HCT116 (cell line): ENCODE measurements around the gene PSORS1C1. TPM values are rescaled to one million over a fixed set of nuclear protein-coding genes. Genes with fewer than 3 reads are reported as not detected.

Experiments used
- ATAC-seq: fragments of 200-7000 bp; cut with Tn5 transposase; 2 replicates; pipeline ENCODE4 v1.9.1; 2020; ENCODE audit warnings: mild to moderate bottlenecking, moderate library complexity
- BruUV-seq: library from RNA; stranded (reverse); fragments of 400-500 nt; replicated peaks from 2 replicates; lab custom pipeline; 2021; lab: Mats Ljungman, UMichigan
- CTCF ChIA-PET: fragments of 300-600 bp; sonication (Branson Sonifier 250); formaldehyde crosslinking; loops from one replicate; lab custom pipeline; 2021; ENCODE audit warnings: antibody characterized with exemption; lab: Charles Lee
- POLR2A ChIA-PET: fragments of 300-600, 350-600 bp; sonication (Branson Sonifier 250); formaldehyde crosslinking; loops from one replicate; lab custom pipeline; 2021; ENCODE audit warnings: antibody characterized with exemption; lab: Charles Lee
- RAD21 ChIA-PET, 2 experiments: fragments of 300-600 bp; sonication (Branson Sonifier 250); formaldehyde crosslinking; loops; one replicate each; lab custom pipeline; 2023; ENCODE audit warnings: low total read pairs in 2 of 2; ENCODE audit not compliant: uncharacterized antibody in 2 of 2, unreplicated experiment in 2 of 2, low non-redundant PET in 1 of 2; lab: Charles Lee
- DNase-seq: peaks from one replicate; pipeline ENCODE4 v3.0.0-alpha.2; 2010; ENCODE audit warnings: low read depth, low spot score
- H2AFZ ChIP-seq: fragments of 200-600 bp; shearing (Covaris generic), sonication (generic); 2 replicates; pipeline ENCODE4 v1.6.1; 2017; ENCODE audit warnings: low read depth, mixed run types, mixed read lengths, antibody characterized with exemption, low read length; ENCODE audit not compliant: poor library complexity, severe bottlenecking
- H3K27ac ChIP-seq: 2 replicates; pipeline ENCODE4 v1.5.1; 2012; ENCODE audit warnings: low read depth, low read length
- H3K27me3 ChIP-seq: fragments of 200-600 bp; sonication (generic); 2 replicates; pipeline ENCODE4 v1.6.1; 2016; ENCODE audit warnings: mixed run types, low read length, mixed read lengths; ENCODE audit not compliant: insufficient read depth
- H3K36me3 ChIP-seq, 2 experiments: fragments of 200-500 bp in 1 of 2; fragments of 200-600 bp in 1 of 2; sonication (Bioruptor generic) in 1 of 2; sonication (generic) in 1 of 2; 2 replicates each; pipeline versions ENCODE4 v1.5.1 to v1.6.1; 2014 to 2016; ENCODE audit warnings: low read length in 2 of 2, inconsistent platforms in 1 of 2, mixed read lengths in 1 of 2, mixed run types in 1 of 2; ENCODE audit not compliant: insufficient read depth in 2 of 2, control insufficient read depth in 1 of 2
- H3K4me1 ChIP-seq, 2 experiments: fragments of 200-600 bp in 1 of 2; sonication (generic) in 1 of 2; 2 replicates each; pipeline versions ENCODE4 v1.5.1 to v1.6.1; 2012 to 2017; ENCODE audit warnings: low read length in 2 of 2, inconsistent platforms in 1 of 2, mild to moderate bottlenecking in 1 of 2, mixed read lengths in 1 of 2, mixed run types in 1 of 2, moderate library complexity in 1 of 2; ENCODE audit not compliant: insufficient read depth in 2 of 2, control insufficient read depth in 1 of 2
- H3K4me2 ChIP-seq: fragments of 200-600 bp; sonication (generic); 2 replicates; pipeline ENCODE4 v1.6.1; 2017; ENCODE audit warnings: mixed run types, low read length, mixed read lengths
- H3K4me3 ChIP-seq, 2 experiments: fragments of 200-600 bp in 1 of 2; sonication (generic) in 1 of 2; replicated peaks in 1 of 2; 2 replicates each; pipeline ENCODE4 v1.5.1; 2011 to 2016; ENCODE audit warnings: low read length in 2 of 2, control low read depth in 1 of 2, low read depth in 1 of 2, mild to moderate bottlenecking in 1 of 2, mixed read lengths in 1 of 2, mixed run types in 1 of 2
- H3K79me2 ChIP-seq: fragments of 200-600 bp; sonication (generic); 2 replicates; pipeline ENCODE4 v1.6.1; 2017; ENCODE audit warnings: mild to moderate bottlenecking, mixed run types, low read length, moderate library complexity, mixed read lengths; ENCODE audit not compliant: insufficient read depth
- H3K9ac ChIP-seq: fragments of 200-600 bp; sonication (generic); 2 replicates; pipeline ENCODE4 v1.6.1; 2016; ENCODE audit warnings: low read length, mixed read lengths
- H3K9me2 ChIP-seq: fragments of 200-600 bp; sonication (generic), shearing (Covaris generic); 2 replicates; pipeline ENCODE4 v1.6.1; 2017; ENCODE audit warnings: mixed run types, mild to moderate bottlenecking, moderate library complexity; ENCODE audit not compliant: insufficient read depth
- H3K9me3 ChIP-seq, 2 experiments: fragments of 200-500 bp in 1 of 2; fragments of 200-600 bp in 1 of 2; sonication (Bioruptor generic) in 1 of 2; sonication (generic) in 1 of 2; 2 replicates each; pipeline ENCODE4 v1.6.1; 2014 to 2017; ENCODE audit warnings: low read length in 2 of 2, mixed read lengths in 2 of 2, inconsistent platforms in 1 of 2, low read depth in 1 of 2, mild to moderate bottlenecking in 1 of 2, mixed run types in 1 of 2, moderate library complexity in 1 of 2; ENCODE audit not compliant: control insufficient read depth in 1 of 2, insufficient read depth in 1 of 2
- H4K20me1 ChIP-seq: fragments of 200-600 bp; sonication (generic), shearing (Covaris generic); 2 replicates; pipeline ENCODE4 v1.6.1; 2017; ENCODE audit warnings: mixed run types, mild to moderate bottlenecking, moderate library complexity; ENCODE audit not compliant: insufficient read depth
- CBX3 ChIP-seq: IDR thresholded peaks from 2 replicates; pipeline ENCODE4 v1.6.1; 2012; ENCODE audit warnings: low read depth
- CEBPB ChIP-seq: IDR thresholded peaks from 2 replicates; pipeline ENCODE4 v1.6.1; 2012; ENCODE audit warnings: low read depth
- EGR1 ChIP-seq: IDR thresholded peaks from 2 replicates; pipeline ENCODE4 v1.6.1; 2012; ENCODE audit warnings: low read depth
- EZH2 ChIP-seq: fragments of 200-600 bp; sonication (generic); IDR thresholded peaks from 2 replicates; pipeline ENCODE4 v1.6.1; 2017; ENCODE audit warnings: antibody characterized with exemption, mixed run types
- EZH2phosphoT487 ChIP-seq: fragments of 200-600 bp; IDR thresholded peaks from 2 replicates; pipeline ENCODE4 v1.6.1; 2018; ENCODE audit warnings: antibody characterized with exemption, borderline replicate concordance
- POLR2AphosphoS5 ChIP-seq: IDR thresholded peaks from 2 replicates; pipeline ENCODE4 v1.6.1; 2011; ENCODE audit warnings: mild to moderate bottlenecking, low read depth, low read length, moderate library complexity
- RAD21 ChIP-seq: IDR thresholded peaks from 2 replicates; pipeline ENCODE4 v1.6.1; 2012; ENCODE audit warnings: low read depth, mild to moderate bottlenecking
- SIN3A ChIP-seq: IDR thresholded peaks from 2 replicates; pipeline ENCODE4 v1.6.1; 2012; ENCODE audit warnings: low read depth
- SP1 ChIP-seq: IDR thresholded peaks from 2 replicates; pipeline ENCODE4 v1.6.1; 2012; ENCODE audit warnings: low read depth
- SRF ChIP-seq: IDR thresholded peaks from 2 replicates; pipeline ENCODE4 v1.6.1; 2012; ENCODE audit warnings: low read depth
- TCF7L2 ChIP-seq: IDR thresholded peaks from 2 replicates; pipeline ENCODE4 v1.7.0; 2011; ENCODE audit warnings: borderline replicate concordance, inconsistent platforms; ENCODE audit not compliant: insufficient read depth, insufficient read length; ENCODE audit errors: extremely low read depth
- YY1 ChIP-seq: IDR thresholded peaks from 2 replicates; pipeline ENCODE4 v1.6.1; 2011; ENCODE audit warnings: low read length, low read depth, moderate library complexity, mild to moderate bottlenecking; ENCODE audit not compliant: insufficient replicate concordance; ENCODE audit errors: extremely low read depth
- ZNF274 ChIP-seq: fragments of 200-500 bp; sonication (Bioruptor generic); IDR thresholded peaks from 2 replicates; pipeline ENCODE4 v1.6.1; 2014; ENCODE audit warnings: mild to moderate bottlenecking, low read depth, low read length, inconsistent platforms
- intact Hi-C: fragments of 100-400 bp; cut with micrococcal nuclease; formaldehyde crosslinking; loops from 2 replicates; pipeline ENCODE4 v1.10.0; 2022
- total RNA-seq: library from RNA; stranded (reverse); gene quantifications from one replicate; pipeline ENCODE4 v1.2.1, GENCODE V29; 2021; ENCODE audit not compliant: unreplicated experiment
- TF ChIP-seq, protein P1 (sequence below): IDR thresholded peaks from 2 replicates; pipeline ENCODE4 v1.6.1; 2012
- TF ChIP-seq, protein P2 (sequence below), 3 experiments: fragments of 200-600 bp in 1 of 3; sonication (generic) in 1 of 3; IDR thresholded peaks in 2 of 3; conservative IDR thresholded peaks in 1 of 3; 2 replicates each; pipeline ENCODE4 v1.5.1; 2012 to 2017; ENCODE audit warnings: low read depth in 2 of 3, low read length in 2 of 3, antibody characterized with exemption in 1 of 3, borderline replicate concordance in 1 of 3, control low read depth in 1 of 3, mild to moderate bottlenecking in 1 of 3, mixed read lengths in 1 of 3, mixed run types in 1 of 3, moderate library complexity in 1 of 3; ENCODE audit not compliant: insufficient read depth in 1 of 3

PSORS1C1 gene
- total RNA-seq, 1 experiment from 2014 or later, result 9.8 TPM

DNA sequence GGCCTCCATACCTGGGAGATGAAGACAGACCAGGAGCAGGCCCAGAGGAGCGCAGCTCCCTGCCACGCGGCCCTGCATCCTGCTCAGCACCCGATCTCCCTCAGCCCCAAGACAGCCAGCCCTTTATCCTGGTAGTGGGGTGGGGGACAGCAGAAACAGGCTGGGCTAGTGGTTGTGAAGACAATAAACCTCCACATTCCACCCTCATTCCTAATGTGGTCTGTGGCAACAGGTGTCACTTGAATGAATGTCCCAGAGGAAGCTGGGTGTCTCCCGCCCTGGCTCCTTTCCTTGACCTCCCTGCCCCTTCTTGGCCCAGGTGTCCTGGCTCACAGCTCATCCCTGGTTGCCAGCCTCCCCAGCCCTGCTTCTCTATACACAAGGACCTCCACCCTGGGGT lies 2.1 kb upstream of the PSORS1C1 start, which contains the start of gene C6orf15:
Gene C6orf15 (minus strand): TSS at position 98 of the 400 bp plus-strand sequence. CDS start 20 bp downstream, at position 78.
- TF ChIP-seq EGR1, result no peak
- TF ChIP-seq SIN3A, result no peak
- no peak for TF ChIP-seq TCF7L2
- no peaks in the 10 kb centered on the region for H3K27me3 ChIP-seq
- peak within 1 kb of the TSS; percentile 83; the same call in 1 of the 2 replicates for H3K27ac ChIP-seq
- ChIA-PET RAD21 (no interaction called here), CTCF (interaction anchor here (1.0 kb wide), 1 partner anchor 10 kb away, joined by 3 read pairs; no protein-coding TSS in a partner anchor), POLR2A (no interaction called here)
- ATAC-seq (no peak), DNase-seq (no peak)
- peak within 1 kb of the TSS; percentile 92 for H3K4me2 ChIP-seq
- intact Hi-C loops, result no loop called here
- no peak within 1 kb of the TSS for H3K9ac ChIP-seq
- no peaks in the 10 kb centered on the region for H3K9me2 ChIP-seq
- no peak within 1 kb of the TSS for H2AFZ ChIP-seq
- H3K4me3 ChIP-seq, result no peak within 1 kb of the TSS
- H3K9me3 ChIP-seq, result no peaks in the 10 kb centered on the region
- no peaks in the 10 kb centered on the region for H4K20me1 ChIP-seq
- peaks cover 8% of the 10 kb centered on the region; the same call in 1 of the 2 replicates for H3K79me2 ChIP-seq
- no TSS peak for BruUV-seq
- no peaks in the 10 kb centered on the region for H3K36me3 ChIP-seq
- peaks cover 29 to 51% of the 10 kb centered on the region in 2 experiments for H3K4me1 ChIP-seq

DNA sequence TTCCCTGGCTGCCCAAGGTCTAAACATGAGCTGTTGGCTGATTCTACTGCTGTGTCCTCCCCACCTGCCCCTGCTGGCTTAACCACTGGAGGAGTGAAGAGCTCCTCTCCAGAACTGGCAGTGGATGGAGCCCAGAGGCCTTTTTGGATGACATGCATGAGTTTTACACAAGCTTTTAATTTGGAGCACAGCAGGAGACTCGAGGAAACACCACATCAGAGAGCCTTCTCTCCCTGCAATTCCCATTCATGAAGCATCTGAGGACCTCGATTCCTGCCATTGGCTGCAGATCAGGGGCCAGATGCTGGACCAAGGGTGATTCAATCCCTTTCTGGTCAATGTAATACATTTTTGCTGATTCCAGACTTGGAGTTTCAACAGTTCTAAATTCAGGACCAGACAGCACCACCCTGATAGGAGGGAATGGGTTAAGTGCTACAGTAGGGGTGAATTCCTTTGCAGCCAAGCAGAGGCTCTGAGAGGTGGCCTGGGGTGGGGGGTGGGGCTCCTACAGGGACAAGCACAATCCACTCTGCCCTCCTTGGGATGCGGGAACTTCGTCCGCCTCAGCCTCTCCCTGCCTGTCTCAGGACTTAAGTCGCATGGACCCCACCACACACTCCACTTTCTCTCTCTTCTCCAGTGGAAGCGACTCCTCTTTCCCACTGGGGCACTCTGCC lies 599 bp upstream of the PSORS1C1 start:
- ATAC-seq, result peak; percentile 39
- no peak for TF ChIP-seq EZH2
- TF ChIP-seq SP1, result no peak
- TF ChIP-seq, protein P1, sequence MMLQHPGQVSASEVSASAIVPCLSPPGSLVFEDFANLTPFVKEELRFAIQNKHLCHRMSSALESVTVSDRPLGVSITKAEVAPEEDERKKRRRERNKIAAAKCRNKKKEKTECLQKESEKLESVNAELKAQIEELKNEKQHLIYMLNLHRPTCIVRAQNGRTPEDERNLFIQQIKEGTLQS, result no peak
- no peak for TF ChIP-seq RAD21
- TF ChIP-seq ZNF274, result no peak
- no peak for TF ChIP-seq CEBPB
- no peak for TF ChIP-seq SRF
- no peak for TF ChIP-seq YY1
- no peak for TF ChIP-seq CBX3
- TF ChIP-seq, protein P2, sequence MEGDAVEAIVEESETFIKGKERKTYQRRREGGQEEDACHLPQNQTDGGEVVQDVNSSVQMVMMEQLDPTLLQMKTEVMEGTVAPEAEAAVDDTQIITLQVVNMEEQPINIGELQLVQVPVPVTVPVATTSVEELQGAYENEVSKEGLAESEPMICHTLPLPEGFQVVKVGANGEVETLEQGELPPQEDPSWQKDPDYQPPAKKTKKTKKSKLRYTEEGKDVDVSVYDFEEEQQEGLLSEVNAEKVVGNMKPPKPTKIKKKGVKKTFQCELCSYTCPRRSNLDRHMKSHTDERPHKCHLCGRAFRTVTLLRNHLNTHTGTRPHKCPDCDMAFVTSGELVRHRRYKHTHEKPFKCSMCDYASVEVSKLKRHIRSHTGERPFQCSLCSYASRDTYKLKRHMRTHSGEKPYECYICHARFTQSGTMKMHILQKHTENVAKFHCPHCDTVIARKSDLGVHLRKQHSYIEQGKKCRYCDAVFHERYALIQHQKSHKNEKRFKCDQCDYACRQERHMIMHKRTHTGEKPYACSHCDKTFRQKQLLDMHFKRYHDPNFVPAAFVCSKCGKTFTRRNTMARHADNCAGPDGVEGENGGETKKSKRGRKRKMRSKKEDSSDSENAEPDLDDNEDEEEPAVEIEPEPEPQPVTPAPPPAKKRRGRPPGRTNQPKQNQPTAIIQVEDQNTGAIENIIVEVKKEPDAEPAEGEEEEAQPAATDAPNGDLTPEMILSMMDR (IDR thresholded peaks at IDR 0.05 in 2 of 3, conservative IDR thresholded peaks at IDR 0.05 in 1 of 3; ENCODE audit: borderline replicate concordance in 1 of 3, insufficient read depth in 1 of 3, low read depth in 2 of 3, low read length in 2 of 3), result no peak
- no peak for TF ChIP-seq POLR2AphosphoS5
- TF ChIP-seq EZH2phosphoT487, result no peak

More for the DNA sequence above, 599 bp upstream of the PSORS1C1 start:
- intact Hi-C loops, result loop anchor here (1.0 kb wide), 1 partner anchor 12 kb away; no protein-coding TSS in a partner anchor
- H3K9me3 ChIP-seq, result no peaks in the 10 kb centered on the region
- peak overlapping the region; percentile 73 for H3K9ac ChIP-seq
- H3K27me3 ChIP-seq, result no peaks in the 10 kb centered on the region
- H4K20me1 ChIP-seq, result no peaks in the 10 kb centered on the region
- H3K4me1 ChIP-seq, result peaks cover 29 to 51% of the 10 kb centered on the region in 2 experiments
- H2AFZ ChIP-seq, result peak overlapping the region; percentile 43
- H3K36me3 ChIP-seq, result no peaks in the 10 kb centered on the region
- H3K79me2 ChIP-seq, result peaks cover 8% of the 10 kb centered on the region; the same call in 1 of the 2 replicates
- no peaks in the 10 kb centered on the region for H3K9me2 ChIP-seq
- no peak for DNase-seq
- peak overlapping the region; percentile 51 to 64 for H3K4me3 ChIP-seq
- RAD21 ChIA-PET, result interaction anchor here (0.6 to 1.5 kb wide), 5 partner anchors 11 to 34 kb away, joined by 3 to 6 read pairs (median 5); no protein-coding TSS in a partner anchor
- CTCF ChIA-PET, result interaction anchor here (0.7 to 2.6 kb wide), 13 partner anchors 11 to 292 kb away, joined by 3 to 21 read pairs (median 3); partner anchors contain the start of gene PSORS1C2
- H3K27ac ChIP-seq, result peak overlapping the region; percentile 83
- POLR2A ChIA-PET, result interaction anchor here (0.6 to 2.8 kb wide), 11 partner anchors 10 to 517 kb away, joined by 3 to 11 read pairs (median 5); partner anchors contain the start of gene MICA
- BruUV-seq, result no TSS peak
- H3K4me2 ChIP-seq, result peak overlapping the region; percentile 92
